ENCODE data around the gene MEN1. TPM values are rescaled to one million over a fixed set of nuclear protein-coding genes. Genes with fewer than 3 reads are reported as not detected.

Gene MEN1
- total RNA-seq, 1 experiment from 2014 or later, result 11.8 TPM

DNA sequence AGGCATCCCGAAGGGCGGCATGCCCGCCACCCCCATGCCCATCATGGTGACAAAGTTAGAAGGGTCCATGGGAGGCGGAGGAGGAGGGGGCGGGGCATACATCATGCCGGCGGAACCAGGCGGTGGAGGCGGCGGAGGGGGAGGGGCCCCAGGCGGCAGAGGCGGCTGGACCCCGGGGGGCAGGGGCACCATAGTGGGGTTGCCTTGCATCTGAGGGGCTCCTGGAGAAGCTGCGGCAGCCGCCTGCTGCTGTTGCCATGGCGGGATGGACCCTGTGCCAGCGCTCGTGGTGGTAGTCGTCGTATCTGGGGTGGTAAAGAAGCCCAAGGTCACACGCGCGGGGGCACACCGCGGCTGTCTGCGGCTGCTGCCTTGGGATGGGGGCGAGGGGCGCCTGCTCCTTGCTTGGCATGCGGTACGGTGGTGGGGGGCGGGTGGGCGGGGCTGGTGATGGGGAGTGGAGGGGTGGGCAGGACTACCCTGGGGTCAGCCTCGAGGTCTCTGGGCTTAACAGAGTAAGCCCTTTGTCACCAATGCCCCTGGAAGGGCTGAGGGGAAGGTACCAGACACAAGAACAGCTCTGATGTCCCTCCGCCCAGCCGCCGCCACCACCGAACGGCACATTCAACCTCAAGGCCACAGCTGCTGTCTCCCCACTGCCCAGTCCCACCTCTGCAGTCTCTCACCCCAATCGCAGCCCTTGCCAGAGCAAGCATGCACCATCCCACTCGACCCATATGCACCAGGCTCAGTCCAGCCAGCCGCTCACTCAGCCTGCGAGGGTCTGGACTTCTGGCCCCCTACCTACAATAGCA is 44.3 kb downstream of the MEN1 start:
- no peak for DNase-seq (ENCODE audit: extremely low read depth, low read depth)

DNA sequence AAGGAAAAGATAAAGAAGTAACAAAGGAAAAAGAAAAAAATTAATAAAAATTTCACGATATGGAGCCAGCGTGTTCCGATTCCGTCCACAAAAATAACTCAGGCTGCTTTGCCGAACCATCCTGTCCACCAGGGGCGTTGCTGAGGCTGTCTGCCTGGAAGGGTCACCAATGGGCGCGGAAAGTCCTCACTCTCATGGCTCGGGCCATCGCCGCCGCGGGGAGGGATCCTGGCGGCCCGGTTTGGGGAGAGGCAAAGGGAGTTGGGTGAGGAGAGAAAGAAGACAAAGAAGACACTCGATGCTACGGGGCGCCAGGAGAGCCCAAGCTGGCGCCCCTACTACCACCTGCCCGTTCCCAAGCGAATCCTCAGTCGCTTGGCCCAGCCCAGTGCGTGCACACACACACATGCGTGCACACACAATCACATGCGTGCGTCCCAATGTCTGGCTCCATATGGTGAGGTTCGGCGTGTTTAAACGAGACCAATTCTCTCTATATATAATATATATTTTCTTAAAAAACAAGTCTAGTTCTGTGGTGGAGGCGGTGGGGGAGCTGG is 45.0 kb downstream of the MEN1 start:
- DNase-seq (ENCODE audit: extremely low read depth, low read depth), result no peak

DNA sequence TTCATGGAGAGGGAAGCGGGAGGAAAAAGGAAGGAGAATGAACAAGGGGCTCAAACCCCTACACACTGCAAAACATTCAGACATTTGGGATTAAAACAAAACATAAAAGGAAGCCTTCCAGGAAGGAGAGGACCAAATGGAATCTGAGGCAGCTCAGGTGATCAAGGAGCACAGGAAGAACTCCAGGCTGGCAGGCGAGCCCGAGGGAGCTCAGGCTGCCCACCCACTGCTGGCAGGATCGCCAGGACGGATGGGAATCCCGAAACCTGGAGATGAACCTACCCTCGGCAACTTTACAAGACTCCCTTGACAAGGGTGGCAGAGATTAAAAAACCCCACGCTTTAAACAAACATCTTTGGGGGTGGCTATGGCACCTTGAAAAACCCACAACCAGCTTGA is 45.6 kb downstream of the MEN1 start:
- DNase-seq (ENCODE audit: extremely low read depth, low read depth), result no peak

DNA sequence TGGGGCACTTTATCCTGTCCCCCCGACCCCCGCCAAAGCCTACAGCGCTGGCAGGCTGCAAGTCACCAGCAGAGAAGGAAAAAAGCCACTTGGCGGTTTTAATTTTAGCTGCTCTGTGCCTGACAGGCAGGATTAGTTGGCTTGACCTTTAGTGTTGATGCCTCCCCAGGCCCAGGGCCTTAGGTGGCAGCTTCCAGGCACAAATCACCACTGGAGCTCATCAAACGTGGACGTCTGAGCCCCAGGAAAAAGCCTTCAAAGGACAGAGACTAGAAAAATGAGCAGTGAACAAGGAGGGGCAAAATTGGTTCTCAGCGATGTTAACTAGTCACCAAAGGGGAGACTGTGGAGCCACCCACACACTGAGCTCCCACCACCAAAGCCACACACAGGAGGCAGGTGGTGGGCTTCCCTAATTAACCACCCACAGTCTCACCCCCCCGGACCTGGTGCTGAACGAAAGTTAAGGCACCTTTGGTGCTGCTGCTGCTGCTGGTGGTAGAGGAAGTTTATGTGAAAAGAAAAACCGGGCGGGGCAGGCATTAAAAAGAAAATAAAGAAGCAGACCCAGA is 46.2 kb downstream of the MEN1 start:
- no peak for DNase-seq (ENCODE audit: extremely low read depth, low read depth)

DNA sequence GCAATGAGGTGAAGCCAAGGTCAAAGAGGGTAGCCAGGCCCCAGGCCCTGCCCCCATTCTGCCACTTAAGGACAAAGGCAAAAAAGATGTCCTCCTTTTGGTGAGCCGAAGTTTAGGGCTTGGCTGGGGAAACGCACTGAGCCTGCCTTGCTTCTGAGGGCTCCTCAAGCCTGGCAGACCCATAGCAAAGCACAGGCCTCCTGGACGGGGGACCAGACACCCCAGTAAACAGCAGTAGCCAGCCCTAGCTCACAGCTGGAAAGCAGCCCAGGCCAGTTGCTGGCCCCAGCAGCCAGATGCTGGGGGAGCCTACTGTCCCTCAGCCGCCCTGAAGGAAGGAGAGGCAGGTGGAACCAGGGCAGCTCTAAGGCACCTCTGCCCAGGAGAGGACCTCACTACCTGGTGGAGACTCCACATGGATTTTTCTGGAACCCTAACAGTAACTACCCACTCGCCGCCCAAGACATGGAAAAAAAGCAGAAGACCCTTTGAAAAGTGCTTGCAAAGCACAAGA is 46.8 kb downstream of the MEN1 start:
- DNase-seq (ENCODE audit: extremely low read depth, low read depth), result no peak

DNA sequence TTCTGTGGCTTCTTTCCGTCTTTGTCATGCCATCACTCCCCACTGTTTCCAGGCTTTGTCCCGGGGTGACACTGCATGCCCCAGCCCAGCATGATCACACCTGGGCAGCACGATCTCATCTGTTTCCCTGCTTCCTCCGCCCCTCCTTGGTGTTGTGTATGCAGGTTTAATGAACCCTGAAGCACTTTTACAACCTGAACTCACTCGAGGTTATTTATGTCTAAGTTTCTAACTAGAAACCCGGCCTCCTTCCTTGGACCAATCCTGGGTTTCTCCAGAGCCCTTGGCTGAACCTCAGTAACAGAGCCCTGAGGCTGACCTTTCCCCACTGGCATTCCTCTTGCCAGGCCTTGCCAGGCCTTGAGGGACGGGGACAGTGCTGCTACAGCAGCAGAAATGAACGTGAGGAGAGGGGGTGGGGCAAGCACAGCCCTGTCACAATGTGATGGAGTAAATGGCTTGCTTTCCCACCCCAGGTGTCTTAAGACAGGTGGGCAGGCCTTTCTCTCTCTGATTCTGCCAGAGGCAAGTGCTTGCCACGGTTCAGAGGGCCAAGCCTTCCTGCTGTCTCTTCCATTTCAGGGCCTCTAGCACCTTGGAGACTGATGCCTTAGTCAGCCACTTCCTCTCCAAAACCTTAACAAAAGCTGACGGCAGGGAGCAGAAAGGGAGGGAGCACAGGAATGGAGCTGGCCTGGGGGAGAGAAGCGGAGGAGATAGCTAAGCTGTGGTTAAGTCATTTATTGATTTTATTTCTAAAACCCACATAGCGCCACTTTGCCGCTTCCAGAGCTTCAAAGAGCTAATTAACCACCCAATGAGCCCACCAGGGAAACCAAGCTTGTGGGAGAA is 47.5 kb downstream of the MEN1 start:
- no peak for DNase-seq (ENCODE audit: extremely low read depth, low read depth)

DNA sequence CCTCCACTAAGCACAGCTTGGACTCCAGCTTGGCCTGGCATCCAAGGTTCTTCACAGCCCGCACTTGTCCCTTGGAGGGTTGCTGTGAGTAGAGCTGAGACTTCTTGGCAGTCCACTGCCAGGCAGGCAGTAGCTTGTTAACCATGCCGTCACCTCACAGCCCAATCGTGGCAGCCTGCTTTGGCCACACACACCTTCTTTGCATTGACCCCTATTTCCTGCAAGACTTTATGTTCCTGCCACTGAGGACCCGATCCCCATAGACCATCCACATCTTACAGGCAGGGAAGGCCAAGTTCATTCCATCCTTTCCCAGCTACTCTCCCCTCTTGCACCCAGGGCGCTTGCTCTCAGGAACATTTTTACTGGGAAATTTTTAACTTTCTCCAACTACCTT is 48.1 kb downstream of the MEN1 start:
- DNase-seq (ENCODE audit: extremely low read depth, low read depth), result no peak

DNA sequence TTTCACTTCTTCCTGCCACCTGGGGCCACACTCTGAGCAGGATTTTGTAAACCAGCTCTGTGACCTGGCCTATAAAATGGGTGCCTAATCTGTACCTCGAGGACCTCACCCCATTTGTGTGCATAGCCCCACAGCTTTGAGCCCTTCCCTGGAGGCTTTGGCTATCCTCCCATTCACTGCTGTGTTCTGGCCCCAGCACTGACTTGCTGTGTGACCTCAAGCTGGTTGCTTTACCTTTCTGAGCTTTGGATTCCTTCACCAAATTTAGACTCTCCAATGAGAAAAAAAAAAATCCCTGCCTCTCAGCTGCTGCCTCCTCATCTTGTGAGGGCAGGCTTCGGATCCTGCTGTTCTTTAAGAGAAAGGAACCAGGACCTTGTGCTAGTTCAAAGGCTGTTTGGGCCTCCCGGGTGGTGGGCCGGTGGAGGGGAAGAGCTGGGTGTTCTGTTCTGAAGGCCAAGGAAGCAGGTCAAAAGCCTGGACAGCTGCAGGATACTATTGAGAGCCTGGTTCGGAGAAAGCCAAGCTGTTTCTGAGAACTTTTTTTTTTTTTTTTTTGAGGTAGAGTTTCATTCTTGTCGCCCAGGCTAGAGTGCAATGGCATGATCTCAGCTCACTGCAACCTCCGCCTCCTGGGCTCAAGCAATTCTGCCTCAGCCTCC is 49.5 kb downstream of the MEN1 start:
- DNase-seq (ENCODE audit: extremely low read depth, low read depth), result no peak

DNA sequence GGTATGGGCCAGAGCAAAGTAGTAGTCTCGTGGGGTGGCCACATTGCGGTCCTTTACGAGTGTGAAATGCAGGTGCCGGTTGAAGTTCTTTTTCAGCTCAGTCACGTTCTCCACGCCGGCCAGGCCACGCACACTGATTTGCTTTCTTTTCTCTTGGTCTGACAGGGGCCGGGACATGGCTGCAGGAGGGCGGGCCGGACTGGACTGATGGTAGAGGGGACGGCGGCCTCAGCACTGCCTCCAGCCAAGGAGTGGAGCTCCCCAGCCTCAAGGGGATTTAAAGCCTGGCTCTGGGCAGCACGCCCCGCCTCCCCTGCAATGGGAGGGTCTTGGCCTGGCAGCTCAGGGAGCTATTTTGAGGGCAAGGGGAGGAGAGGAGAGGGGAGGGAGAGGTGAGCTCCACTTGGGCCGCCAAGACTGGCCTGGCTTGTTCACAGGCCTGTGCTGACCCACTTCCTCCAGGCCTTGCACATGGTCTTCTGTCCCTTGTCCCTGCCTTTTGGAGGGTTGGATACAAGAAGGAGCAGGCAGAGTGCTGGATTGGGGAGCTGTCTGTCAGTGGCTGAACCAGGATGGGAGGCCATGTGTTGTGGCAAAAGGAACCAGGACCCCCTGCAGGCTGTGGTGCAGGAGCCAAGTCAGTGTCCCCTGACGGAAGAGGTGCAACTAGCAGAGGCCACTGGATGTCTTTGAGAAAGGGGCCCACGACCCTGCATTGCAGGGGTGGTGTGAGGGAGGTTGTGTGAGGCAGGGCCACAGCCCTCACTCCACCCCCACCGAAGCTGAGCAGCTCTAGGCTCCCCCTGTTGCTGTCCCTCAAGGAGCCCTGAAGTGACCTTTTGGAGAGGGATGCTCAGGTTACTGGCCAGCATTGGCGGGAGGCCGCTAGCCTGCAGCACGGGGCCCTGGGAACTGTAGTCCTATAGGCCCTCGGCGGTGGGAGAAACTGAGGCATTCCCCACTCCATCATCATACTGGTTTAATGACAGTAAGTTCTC is 50.3 kb downstream of the MEN1 start, which contains the start of gene PYGM:
PYGM (minus strand) TSS at position 253 of the 998 bp plus-strand sequence; CDS start at position 177, 76 bp downstream.
- DNase-seq (ENCODE audit: extremely low read depth, low read depth), result no peak

DNA sequence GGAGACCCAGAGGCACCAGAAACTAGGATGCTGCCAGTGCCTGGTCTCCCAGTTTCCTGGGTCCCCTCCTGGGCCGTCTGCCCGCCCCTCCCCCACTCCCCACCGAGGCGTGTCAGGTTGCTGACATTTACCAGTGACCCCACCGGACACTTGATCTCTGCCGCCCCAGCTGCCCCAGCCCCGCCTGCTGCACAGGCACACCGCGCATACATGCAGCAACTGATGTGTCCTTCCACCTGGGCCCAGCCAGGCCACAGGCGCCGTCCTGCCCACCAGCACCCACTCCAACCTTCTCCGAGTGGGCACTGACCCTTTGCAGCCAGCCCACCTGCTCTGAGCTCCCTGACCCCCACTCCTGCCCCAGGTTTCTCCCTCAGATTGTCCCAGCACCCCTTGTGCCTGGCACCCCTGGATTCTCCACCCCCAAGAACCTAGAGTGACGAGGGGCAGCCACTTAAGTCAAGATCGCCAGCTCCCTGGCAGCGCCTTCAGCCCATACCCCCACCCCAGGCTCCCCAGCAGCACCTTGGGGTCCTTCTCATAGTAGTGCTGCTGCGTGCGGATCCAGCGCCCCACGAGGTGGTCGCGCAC is 51.1 kb downstream of the MEN1 start:
- DNase-seq (ENCODE audit: extremely low read depth, low read depth), result no peak

DNA sequence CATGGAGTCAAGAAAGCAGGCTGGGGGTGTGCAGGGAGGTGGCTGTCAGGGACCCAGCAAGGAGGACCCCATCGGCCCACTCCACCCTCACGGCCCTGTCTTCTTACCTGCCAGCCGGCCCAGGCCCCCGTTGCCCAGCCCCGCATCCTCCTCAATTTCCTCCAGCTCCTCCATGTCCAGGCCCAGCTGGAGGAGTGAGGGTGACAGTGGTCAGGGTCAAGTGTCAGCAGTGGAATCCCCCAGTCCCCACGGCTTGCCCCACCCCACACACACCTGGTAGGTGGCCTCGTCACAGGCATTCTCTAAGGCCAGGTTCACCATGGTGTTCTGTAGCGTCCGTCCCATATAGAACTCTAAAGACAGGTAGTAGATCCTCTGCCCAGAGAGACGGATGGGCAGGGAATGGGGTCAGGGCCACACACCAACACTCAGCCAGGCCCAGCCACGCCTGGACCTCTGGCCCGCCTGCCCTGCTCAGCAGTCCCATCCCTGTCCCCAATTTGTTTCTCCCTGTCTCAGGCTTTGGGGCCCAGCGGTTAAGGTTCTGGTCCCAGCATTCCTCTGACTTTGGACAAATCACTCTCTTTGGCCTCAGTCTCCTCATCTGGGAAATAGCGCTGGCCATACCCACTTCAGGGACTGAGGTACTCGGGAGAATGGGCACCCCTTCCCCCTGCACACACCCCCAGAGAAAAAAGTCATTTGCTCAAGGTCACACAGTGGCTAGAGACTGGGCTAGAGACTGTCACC is 51.8 kb downstream of the MEN1 start:
- no peak for DNase-seq (ENCODE audit: extremely low read depth, low read depth)

DNA sequence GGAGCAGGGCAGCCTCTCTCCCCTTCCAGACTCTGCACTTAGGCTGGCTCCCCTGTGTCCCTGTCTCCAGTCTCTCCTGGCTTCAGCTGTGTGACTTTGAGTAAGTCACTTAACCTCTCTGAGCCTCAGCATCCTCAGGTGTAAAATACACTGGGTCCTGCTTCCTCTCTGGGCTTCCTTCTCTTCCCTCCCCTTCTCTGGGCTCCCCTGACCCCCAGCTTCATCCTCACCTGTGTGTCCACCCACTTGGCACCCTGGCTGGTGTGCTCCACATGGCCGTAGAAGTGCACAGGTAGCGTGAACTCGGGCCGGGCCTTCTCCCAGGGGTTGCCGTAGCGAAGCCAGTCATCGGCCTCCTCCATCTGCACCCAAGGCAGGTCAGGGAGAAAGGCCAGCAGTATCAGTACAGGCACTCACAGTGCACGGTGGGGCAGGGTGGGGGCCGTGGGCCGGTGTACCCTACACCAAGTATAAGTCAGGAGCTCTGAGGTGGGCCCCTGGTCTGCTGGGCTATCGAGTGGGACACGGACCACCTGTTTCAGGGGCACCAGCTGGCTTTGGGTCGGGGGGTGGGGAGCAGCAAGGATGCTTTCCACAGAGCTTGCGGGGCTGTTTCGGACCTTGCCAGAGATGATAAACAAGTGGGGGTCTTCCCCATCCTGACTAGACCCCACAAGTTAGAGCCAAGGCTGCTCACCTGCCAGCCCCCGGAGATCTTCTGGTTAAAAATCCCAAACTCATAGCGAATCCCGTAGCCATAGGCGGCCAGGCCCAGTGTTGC is 52.6 kb downstream of the MEN1 start:
- no peak for DNase-seq (ENCODE audit: extremely low read depth, low read depth)

DNA sequence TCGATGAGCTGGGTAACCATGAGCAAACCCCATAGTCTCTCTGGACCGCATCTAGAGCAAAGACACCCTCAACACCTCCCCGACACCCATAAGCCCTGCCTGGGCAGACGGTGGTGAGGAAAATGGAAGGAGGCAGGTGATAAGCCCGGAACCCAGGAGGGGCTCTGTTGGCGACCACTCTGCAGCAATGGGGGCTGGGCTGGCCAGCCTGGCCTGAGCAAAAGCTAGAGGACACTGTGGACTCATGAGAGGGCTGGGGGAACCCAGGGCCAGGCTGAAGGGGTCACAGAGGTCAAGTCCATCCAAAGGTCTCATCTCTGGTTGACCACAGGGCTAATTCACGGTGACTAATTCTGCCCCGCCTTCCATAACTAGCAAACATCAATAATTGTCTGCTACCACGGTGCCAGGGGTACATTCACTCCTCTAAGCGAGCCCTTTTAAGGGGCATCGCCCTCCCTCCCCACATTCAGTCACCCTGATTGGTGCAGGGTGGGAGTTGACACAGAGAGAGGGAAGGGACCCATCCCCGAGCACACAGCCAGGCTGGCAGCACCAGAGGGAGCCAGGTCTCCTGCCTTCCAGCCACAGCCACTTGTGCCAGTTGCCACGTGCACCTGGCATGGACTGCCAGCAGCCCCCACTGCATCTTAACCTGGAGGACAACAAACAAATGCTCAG is 54.5 kb downstream of the MEN1 start:
- no peak for DNase-seq (ENCODE audit: extremely low read depth, low read depth)

DNA sequence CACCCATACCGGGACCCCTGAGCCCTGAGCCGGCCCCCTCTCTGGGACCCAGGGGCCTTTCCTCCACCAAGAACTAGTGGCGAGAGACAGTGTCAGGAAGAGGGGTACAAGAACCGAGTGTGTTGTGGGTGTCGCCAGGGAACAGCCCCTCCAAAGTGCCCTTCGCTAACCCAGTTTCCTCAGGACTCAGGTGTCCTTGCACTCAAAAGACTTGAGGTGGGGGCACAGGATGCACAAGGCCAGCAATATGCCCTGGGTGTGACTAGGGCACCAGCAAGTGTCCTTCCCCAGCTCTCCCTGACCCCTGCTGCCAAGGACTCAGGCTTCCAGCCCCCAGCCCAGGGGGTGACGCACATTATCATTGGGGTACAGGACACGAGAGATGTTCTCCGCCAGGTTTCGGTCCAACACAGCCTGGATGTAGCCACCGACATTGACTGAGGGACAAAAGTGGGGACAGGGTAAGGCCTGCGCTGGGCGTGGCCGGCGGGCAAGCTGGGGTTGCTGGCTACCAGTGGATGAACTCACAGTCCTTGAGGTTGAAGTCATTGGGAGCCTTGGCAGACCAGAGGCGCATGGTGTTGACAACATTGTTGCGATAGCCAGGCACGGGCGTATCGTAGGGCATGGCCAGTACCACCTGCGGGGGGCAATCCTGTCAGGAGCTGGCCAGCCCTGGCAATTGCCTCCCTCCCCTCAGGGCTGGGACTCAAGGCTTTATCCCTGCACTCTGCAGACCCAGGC is 55.3 kb downstream of the MEN1 start:
- DNase-seq (ENCODE audit: extremely low read depth, low read depth), result no peak

DNA sequence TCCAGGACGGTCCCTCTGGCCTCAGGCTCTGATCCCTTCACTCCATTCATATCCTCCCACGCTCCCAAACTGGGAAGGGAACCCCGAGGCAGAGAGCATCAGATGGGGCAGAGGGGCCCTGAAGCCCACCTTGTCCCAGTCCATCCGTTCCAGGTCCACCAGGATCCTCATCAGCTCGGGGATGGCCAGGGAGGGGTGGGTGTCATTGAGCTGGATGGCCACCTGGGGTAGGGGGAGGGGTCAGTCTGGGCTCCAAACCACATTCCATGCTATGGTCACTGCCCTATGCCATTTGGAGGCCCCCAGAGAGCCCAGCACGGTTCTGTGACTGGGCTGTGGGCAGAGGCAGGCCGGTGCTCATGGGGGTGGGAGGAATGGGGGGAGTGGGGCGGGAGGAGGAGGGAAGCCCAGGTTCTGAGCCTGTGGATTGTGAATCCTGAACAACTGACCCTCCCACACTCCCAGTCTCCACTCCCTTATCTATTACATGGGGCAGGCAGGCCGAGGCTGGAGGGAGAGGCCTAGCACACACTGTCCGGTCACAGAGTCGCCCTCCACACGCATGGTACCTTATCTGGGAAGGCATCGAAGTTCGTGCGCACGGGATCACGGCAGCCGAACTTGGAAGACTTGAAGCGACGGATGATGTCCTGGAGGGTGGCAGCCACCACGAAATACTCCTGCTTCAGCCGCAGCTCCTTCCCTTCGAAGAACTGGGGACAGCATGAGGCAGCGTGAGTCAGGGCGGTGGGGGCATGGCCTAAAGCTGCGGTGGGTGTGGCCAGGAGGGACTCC is 56.0 kb downstream of the MEN1 start:
- no peak for DNase-seq (ENCODE audit: extremely low read depth, low read depth)

Data from NCI-H460 (cell line).